Neural progenitor cell (in vitro differentiated cells): ENCODE measurements around the gene PITPNB. TPM values are rescaled to one million over a fixed set of nuclear protein-coding genes. Genes with fewer than 3 reads are reported as not detected.

Source experiments
- DNase-seq: peaks from one replicate; pipeline ENCODE4 v3.0.0-alpha.2; 2016; ENCODE audit warnings: low spot score
- H2AFZ ChIP-seq: fragments of 200-600 bp; sonication (generic); replicated peaks from 2 replicates; pipeline ENCODE4 v1.6.1; 2016; ENCODE audit warnings: antibody characterized with exemption
- H3F3A ChIP-seq: fragments of 200-600 bp; sonication (generic); 2 replicates; pipeline ENCODE4 v1.6.1; 2016; ENCODE audit warnings: antibody characterized with exemption, low read depth
- H3K27ac ChIP-seq: fragments of 200-600 bp; sonication (generic); 2 replicates; pipeline ENCODE4 v1.5.1; 2016; ENCODE audit warnings: mild to moderate bottlenecking
- H3K27me3 ChIP-seq: fragments of 200-600 bp; sonication (generic); 2 replicates; pipeline ENCODE4 v1.6.1; 2016; ENCODE audit warnings: mild to moderate bottlenecking, moderate library complexity
- H3K36me3 ChIP-seq: fragments of 200-600 bp; sonication (generic); 2 replicates; pipeline ENCODE4 v1.5.1; 2016
- H3K4me1 ChIP-seq: fragments of 200-600 bp; sonication (generic); 2 replicates; pipeline ENCODE4 v1.6.1; 2016; ENCODE audit warnings: mixed run types
- H3K4me2 ChIP-seq: fragments of 200-600 bp; sonication (generic); 2 replicates; pipeline ENCODE4 v1.6.1; 2016
- H3K4me3 ChIP-seq: fragments of 200-600 bp; sonication (generic); 2 replicates; pipeline ENCODE4 v1.5.1; 2016
- H3K79me2 ChIP-seq: fragments of 200-600 bp; sonication (generic); 2 replicates; pipeline ENCODE4 v1.6.1; 2016; ENCODE audit warnings: low read depth
- H3K9ac ChIP-seq: fragments of 200-600 bp; sonication (generic); 2 replicates; pipeline ENCODE4 v1.6.1; 2016
- H3K9me3 ChIP-seq: fragments of 200-600 bp; sonication (generic); 2 replicates; pipeline ENCODE4 v1.5.1; 2016; ENCODE audit warnings: low read depth
- H4K20me1 ChIP-seq: fragments of 200-600 bp; sonication (generic); 2 replicates; pipeline ENCODE4 v1.6.1; 2016; ENCODE audit warnings: low read depth
- H3K27ac Mint-ChIP-seq: 3 replicates; pipeline ENCODE4 v1.8.0; 2021; ENCODE audit warnings: mixed read lengths
- H3K27me3 Mint-ChIP-seq: 2 replicates; pipeline ENCODE4 v1.8.0; 2022; ENCODE audit warnings: low read depth, mild to moderate bottlenecking, inconsistent platforms, moderate library complexity, mixed read lengths; ENCODE audit not compliant: insufficient read depth
- H3K36me3 Mint-ChIP-seq: 3 replicates; pipeline ENCODE4 v1.8.0; 2021; ENCODE audit warnings: mixed read lengths
- H3K4me1 Mint-ChIP-seq: 3 replicates; pipeline ENCODE4 v1.8.0; 2021; ENCODE audit warnings: mixed read lengths
- H3K4me3 Mint-ChIP-seq: 3 replicates; pipeline ENCODE4 v1.8.0; 2021; ENCODE audit warnings: mild to moderate bottlenecking, moderate library complexity, mixed read lengths
- H3K9me3 Mint-ChIP-seq: 3 replicates; pipeline ENCODE4 v1.8.0; 2020; ENCODE audit warnings: mixed read lengths
- CTCF ChIP-seq: fragments of 200-600 bp; sonication (generic); IDR thresholded peaks from 2 replicates; pipeline ENCODE4 v1.5.1; 2017; ENCODE audit warnings: antibody characterized with exemption, mild to moderate bottlenecking
- EZH2 ChIP-seq: fragments of 200-600 bp; sonication (generic); IDR thresholded peaks from 2 replicates; pipeline ENCODE4 v1.6.1; 2017; ENCODE audit warnings: antibody characterized with exemption, mild to moderate bottlenecking, moderate library complexity
- EZH2phosphoT487 ChIP-seq: fragments of 200-600 bp; sonication (generic); IDR thresholded peaks from 2 replicates; pipeline ENCODE4 v1.6.1; 2017; ENCODE audit warnings: antibody characterized with exemption
- total RNA-seq: library from RNA; depleted of rRNA; stranded (reverse); fragments of >200 nt; gene quantifications from 2 replicates; pipeline ENCODE4 v1.2.3, GENCODE V29; 2015; ENCODE audit warnings: low replicate concordance

PITPNB gene
- total RNA-seq, 1 donor from 2014 or later: 32.5 TPM

GRCh38 chr22:27842201-27842600 is 76.9 kb downstream of the PITPNB start:
- Histone ChIP-seq H3K27me3 (no peaks in the 10 kb centered on the region), H3K36me3 (no peaks in the 10 kb centered on the region), H4K20me1 (no peaks in the 10 kb centered on the region), H3K9me3 (no peaks in the 10 kb centered on the region), H3K27ac (no peak overlapping the region), H3K9ac (no peak overlapping the region), H3K4me3 (no peak overlapping the region), H2AFZ (no peak overlapping the region), H3K4me2 (no peak overlapping the region), H3K4me1 (peaks cover 4% of the 10 kb centered on the region), H3K79me2 (no peaks in the 10 kb centered on the region), H3F3A (no peaks in the 10 kb centered on the region)
- TF ChIP-seq CTCF (peak; percentile 17), EZH2 (no peak), EZH2phosphoT487 (no peak)
- peaks cover 8% of the 10 kb centered on the region for H3K9me3 Mint-ChIP-seq
- DNase-seq: no peak
- H3K27me3 Mint-ChIP-seq: peaks cover 13% of the 10 kb centered on the region
- peak overlapping the region; percentile 58 for H3K27ac Mint-ChIP-seq
- H3K4me3 Mint-ChIP-seq: no peak overlapping the region
- peaks cover 4% of the 10 kb centered on the region for H3K36me3 Mint-ChIP-seq
- peaks cover 56% of the 10 kb centered on the region for H3K4me1 Mint-ChIP-seq

- Mint-ChIP-seq H3K9me3 (peaks cover 8% of the 10 kb centered on the region), H3K27ac (no peak overlapping the region), H3K36me3 (peaks cover 6% of the 10 kb centered on the region), H3K27me3 (peaks cover 11% of the 10 kb centered on the region), H3K4me3 (no peak overlapping the region), H3K4me1 (peaks cover 51% of the 10 kb centered on the region)
- Histone ChIP-seq H2AFZ (no peak overlapping the region), H3K79me2 (no peaks in the 10 kb centered on the region), H3K9me3 (no peaks in the 10 kb centered on the region), H3F3A (no peaks in the 10 kb centered on the region), H3K4me3 (no peak overlapping the region), H3K9ac (no peak overlapping the region), H3K4me2 (no peak overlapping the region), H3K27ac (no peak overlapping the region), H4K20me1 (no peaks in the 10 kb centered on the region), H3K4me1 (peaks cover 8% of the 10 kb centered on the region), H3K27me3 (no peaks in the 10 kb centered on the region), H3K36me3 (no peaks in the 10 kb centered on the region)
- DNase-seq: no peak
- TF ChIP-seq EZH2 (no peak), EZH2phosphoT487 (no peak), CTCF (no peak)
Measured at GRCh38 chr22:27840436-27840835, 78.6 kb downstream of the PITPNB start.

GRCh38 chr22:27839057-27839660 is 79.9 kb downstream of the PITPNB start:
- H3K9me3 ChIP-seq: no peaks in the 10 kb centered on the region
- H3K27me3 ChIP-seq: no peaks in the 10 kb centered on the region
- peaks cover 8% of the 10 kb centered on the region for H3K9me3 Mint-ChIP-seq
- no peak overlapping the region for H3K4me2 ChIP-seq
- peaks cover 6% of the 10 kb centered on the region for H3K36me3 Mint-ChIP-seq
- peaks cover 45% of the 10 kb centered on the region for H3K4me1 Mint-ChIP-seq
- H3K9ac ChIP-seq: no peak overlapping the region
- no peak overlapping the region for H3K27ac ChIP-seq
- no peak for TF ChIP-seq CTCF
- no peak for TF ChIP-seq EZH2phosphoT487
- TF ChIP-seq EZH2: no peak
- no peak overlapping the region for H2AFZ ChIP-seq
- H3K27ac Mint-ChIP-seq: no peak overlapping the region
- H3K4me1 ChIP-seq: peaks cover 3% of the 10 kb centered on the region
- H3K4me3 ChIP-seq: no peak overlapping the region
- no peak for DNase-seq
- no peaks in the 10 kb centered on the region for H3F3A ChIP-seq
- no peaks in the 10 kb centered on the region for H3K36me3 ChIP-seq
- H3K27me3 Mint-ChIP-seq: peaks cover 11% of the 10 kb centered on the region
- no peaks in the 10 kb centered on the region for H4K20me1 ChIP-seq
- no peaks in the 10 kb centered on the region for H3K79me2 ChIP-seq
- no peak overlapping the region for H3K4me3 Mint-ChIP-seq
